T47D (cell line): Measurements from ENCODE around the gene PDZD2.

Source experiments
- DNase-seq, 2 experiments: peaks; one replicate each; pipeline versions ENCODE4 v3.0.0 to v3.0.0-alpha.2; 2011 to 2012; ENCODE audit warnings: low read depth in 1 of 2, low spot score in 1 of 2
- JUND ChIP-seq: IDR thresholded peaks from 2 replicates; pipeline ENCODE4 v1.6.1; 2012; ENCODE audit warnings: low read depth
- in situ Hi-C: cut with HindIII; loops from 2 replicates; pipeline ENCODE4 v1.10.0; 2016; ENCODE audit warnings: low sequenced_read_pairs, low pct_unique_long_range_greater_than_20kb

Gene PDZD2

GRCh38 chr5:31866166-31866565, 227.2 kb downstream of the PDZD2 start:
- in situ Hi-C loops: no loop called here
- TF ChIP-seq JUND: no peak
- DNase-seq: no peak

GRCh38 chr5:31867219-31867618, 228.3 kb downstream of the PDZD2 start:
- TF ChIP-seq JUND: no peak
- DNase-seq: no peak
- in situ Hi-C loops: no loop called here

- in situ Hi-C loops: no loop called here
- TF ChIP-seq JUND: no peak
- DNase-seq: no peak
Measured at GRCh38 chr5:31880449-31880848, 241.5 kb downstream of the PDZD2 start.

GRCh38 chr5:31884896-31885295, 246.0 kb downstream of the PDZD2 start:
- DNase-seq: no peak
- TF ChIP-seq JUND: no peak
- in situ Hi-C loops: no loop called here

- in situ Hi-C loops: no loop called here
- TF ChIP-seq JUND: no peak
- no peak for DNase-seq
Measured at GRCh38 chr5:31886206-31886605, 247.3 kb downstream of the PDZD2 start.

GRCh38 chr5:31887556-31887955, 248.6 kb downstream of the PDZD2 start:
- TF ChIP-seq JUND: no peak
- in situ Hi-C loops: no loop called here
- no peak for DNase-seq

GRCh38 chr5:31888564-31888963, 249.6 kb downstream of the PDZD2 start:
- in situ Hi-C loops: no loop called here
- TF ChIP-seq JUND: no peak
- DNase-seq: no peak

- no peak for TF ChIP-seq JUND
- DNase-seq: no peak
- in situ Hi-C loops: no loop called here
Measured at GRCh38 chr5:31889001-31889561, 250.2 kb downstream of the PDZD2 start.

GRCh38 chr5:31890046-31890445, 251.1 kb downstream of the PDZD2 start:
- DNase-seq: no peak
- in situ Hi-C loops: no loop called here
- TF ChIP-seq JUND: no peak

- TF ChIP-seq JUND: no peak
Measured at GRCh38 chr5:31894141-31894540, 255.2 kb downstream of the PDZD2 start.

GRCh38 chr5:31895199-31895820, 256.4 kb downstream of the PDZD2 start:
- DNase-seq: no peak
- in situ Hi-C loops: no loop called here

More at GRCh38 chr5:31894141-31894540, 255.2 kb downstream of the PDZD2 start:
- DNase-seq: no peak
- in situ Hi-C loops: no loop called here

GRCh38 chr5:31898036-31898632, 259.2 kb downstream of the PDZD2 start:
- DNase-seq: no peak
- no peak for TF ChIP-seq JUND
- in situ Hi-C loops: no loop called here

More at GRCh38 chr5:31895199-31895820, 256.4 kb downstream of the PDZD2 start:
- TF ChIP-seq JUND: no peak

- DNase-seq: no peak
- TF ChIP-seq JUND: no peak
- in situ Hi-C loops: no loop called here
Measured at GRCh38 chr5:31900296-31900865, 261.4 kb downstream of the PDZD2 start.
